Gastrocnemius medialis (tissue), 4 donors: ENCODE measurements around the gene TNIK. TPM values are rescaled to one million over a fixed set of nuclear protein-coding genes. Genes with fewer than 3 reads are reported as not detected.
A peak's percentile ranks its signal among the peaks of the same experiment; 100 is the strongest.

Experiments
- ATAC-seq, 2 donors: fragments of 150-250 bp; one replicate each; pipeline ENCODE4 v1.9.1; 2016
- DNase-seq, 2 donors: peaks; one replicate each; pipeline ENCODE4 v3.0.0-alpha.2; 2019
- H3K27ac ChIP-seq, 4 donors: fragments of 200-600 bp; sonication (generic); 1 replicate in 1 of 4; 2 replicates in 3 of 4; pipeline ENCODE4 v1.5.1; 2016 to 2018; ENCODE audit warnings: mild to moderate bottlenecking in 2 of 4, moderate library complexity in 1 of 4
- H3K27me3 ChIP-seq, 3 donors: fragments of 200-600 bp; sonication (generic) in 2 of 3; 1 replicate in 1 of 3; 2 replicates in 2 of 3; pipeline versions ENCODE4 v1.5.1 to v1.6.0; 2016 to 2019; ENCODE audit warnings: mild to moderate bottlenecking in 1 of 3, moderate library complexity in 1 of 3
- H3K36me3 ChIP-seq, 2 donors: fragments of 200-600 bp; sonication (generic) in 1 of 2; one replicate each; pipeline ENCODE4 v1.5.1; 2017 to 2018
- H3K4me1 ChIP-seq, 2 donors: fragments of 200-600 bp; sonication (generic) in 1 of 2; one replicate each; pipeline ENCODE4 v1.5.1; 2016 to 2017; ENCODE audit warnings: mild to moderate bottlenecking in 2 of 2
- H3K4me3 ChIP-seq, 4 donors: fragments of 200-600 bp; sonication (generic) in 3 of 4; 1 replicate in 1 of 4; 2 replicates in 3 of 4; pipeline ENCODE4 v1.5.1; 2016 to 2019; ENCODE audit warnings: mild to moderate bottlenecking in 2 of 4
- H3K9me3 ChIP-seq, 3 donors: fragments of 200-600 bp; sonication (generic) in 2 of 3; 1 replicate in 1 of 3; 2 replicates in 2 of 3; pipeline ENCODE4 v1.5.1; 2016 to 2019
- POLR2A ChIP-seq, 2 donors: fragments of 450-650 bp; IDR thresholded peaks; one replicate each; pipeline ENCODE4 v1.6.1; 2017; ENCODE audit warnings: antibody characterized with exemption in 2 of 2, mild to moderate bottlenecking in 2 of 2, moderate library complexity in 2 of 2
- in situ Hi-C, 4 donors: fragments of 200-750 bp; cut with MboI; loops; one replicate each; pipeline versions ENCODE4 v1.15.0 to v1.8.0; 2017; ENCODE audit warnings: low sequenced_read_pairs in 4 of 4
- intact Hi-C: fragments of 100-400 bp; cut with DNase I; formaldehyde crosslinking; loops from one replicate; pipeline ENCODE4 v1.15.1; 2023; ENCODE audit warnings: low total_unique reads
- total RNA-seq, 4 donors: library from RNA; depleted of rRNA; stranded (reverse); fragments of >200 nt; gene quantifications; one replicate each; pipeline versions ENCODE4 v1.1.0 to v1.2.3, GENCODE V29; 2016
- TF ChIP-seq, protein P1 (sequence below), 5 experiments: fragments of 450-650 bp in 3 of 5; fragments of 200-600 bp in 2 of 5; sonication (generic) in 2 of 5; IDR thresholded peaks in 4 of 5; conservative IDR thresholded peaks in 1 of 5; 1 replicate in 4 of 5; 2 replicates in 1 of 5; pipeline ENCODE4 v1.5.1; 2016 to 2019; ENCODE audit warnings: antibody characterized with exemption in 5 of 5, mild to moderate bottlenecking in 3 of 5, moderate library complexity in 3 of 5

The TNIK gene
- total RNA-seq, 4 donors from 2014 or later = 5.2 to 19.7 (median 10.6) TPM

DNA sequence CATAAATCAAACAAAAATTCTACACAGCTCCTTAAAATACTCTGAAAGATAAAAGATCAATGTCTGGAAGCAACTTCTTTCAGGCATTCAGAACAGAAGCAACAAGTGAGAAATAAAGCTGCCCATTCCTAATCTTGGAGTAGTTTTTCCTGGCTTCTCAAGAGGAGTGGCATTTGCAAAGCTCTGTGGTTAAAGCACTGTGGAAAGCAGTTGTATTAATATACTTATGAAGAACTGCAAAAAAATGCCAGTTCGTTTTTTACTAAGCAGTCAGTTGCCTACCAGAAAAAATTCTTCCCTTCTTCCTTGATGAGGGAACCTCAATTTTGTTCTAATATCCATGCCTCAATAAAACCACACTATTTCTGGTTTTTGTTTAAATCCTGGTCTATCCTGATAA, 197.8 kb downstream of the TNIK start:
- intact Hi-C loops (no loop called here), in situ Hi-C loops (no loop called here)
- peaks cover 35 to 37% of the 10 kb centered on the region in 2 donors for H3K4me1 ChIP-seq
- no peaks in the 10 kb centered on the region for H3K9me3 ChIP-seq
- DNase-seq (no peak), ATAC-seq (no peak)
- H3K27me3 ChIP-seq = no peaks in the 10 kb centered on the region
- H3K36me3 ChIP-seq = no peaks in the 10 kb centered on the region
- no peak overlapping the region for H3K27ac ChIP-seq
- no peak overlapping the region for H3K4me3 ChIP-seq
- TF ChIP-seq, protein P1, sequence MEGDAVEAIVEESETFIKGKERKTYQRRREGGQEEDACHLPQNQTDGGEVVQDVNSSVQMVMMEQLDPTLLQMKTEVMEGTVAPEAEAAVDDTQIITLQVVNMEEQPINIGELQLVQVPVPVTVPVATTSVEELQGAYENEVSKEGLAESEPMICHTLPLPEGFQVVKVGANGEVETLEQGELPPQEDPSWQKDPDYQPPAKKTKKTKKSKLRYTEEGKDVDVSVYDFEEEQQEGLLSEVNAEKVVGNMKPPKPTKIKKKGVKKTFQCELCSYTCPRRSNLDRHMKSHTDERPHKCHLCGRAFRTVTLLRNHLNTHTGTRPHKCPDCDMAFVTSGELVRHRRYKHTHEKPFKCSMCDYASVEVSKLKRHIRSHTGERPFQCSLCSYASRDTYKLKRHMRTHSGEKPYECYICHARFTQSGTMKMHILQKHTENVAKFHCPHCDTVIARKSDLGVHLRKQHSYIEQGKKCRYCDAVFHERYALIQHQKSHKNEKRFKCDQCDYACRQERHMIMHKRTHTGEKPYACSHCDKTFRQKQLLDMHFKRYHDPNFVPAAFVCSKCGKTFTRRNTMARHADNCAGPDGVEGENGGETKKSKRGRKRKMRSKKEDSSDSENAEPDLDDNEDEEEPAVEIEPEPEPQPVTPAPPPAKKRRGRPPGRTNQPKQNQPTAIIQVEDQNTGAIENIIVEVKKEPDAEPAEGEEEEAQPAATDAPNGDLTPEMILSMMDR (IDR thresholded peaks at IDR 0.05 in 4 of 5, conservative IDR thresholded peaks at IDR 0.05 in 1 of 5) = no peak
- no peak for TF ChIP-seq POLR2A (IDR thresholded peaks at IDR 0.05)

DNA sequence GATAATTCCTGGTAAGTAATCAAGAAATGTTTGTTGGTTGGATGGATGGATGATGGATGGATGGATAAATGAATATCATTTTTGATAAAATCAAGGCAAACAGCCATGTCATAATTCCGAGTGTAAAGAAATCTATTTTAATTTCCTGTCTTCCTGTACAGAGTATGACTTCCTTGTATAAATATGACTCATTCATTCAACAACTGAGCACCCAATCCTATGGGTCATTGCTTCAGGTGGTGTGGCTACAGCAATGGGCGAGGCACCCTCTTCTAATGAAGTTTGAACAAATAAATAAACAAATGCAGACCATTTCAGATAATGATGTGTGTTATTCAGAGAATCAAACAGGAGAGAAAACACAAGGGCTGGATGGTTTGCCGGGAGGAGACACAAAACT, 198.7 kb downstream of the TNIK start:
- Histone ChIP-seq H3K27ac (no peak overlapping the region), H3K36me3 (no peaks in the 10 kb centered on the region), H3K9me3 (no peaks in the 10 kb centered on the region), H3K4me1 (peaks cover 28 to 32% of the 10 kb centered on the region in 2 donors), H3K4me3 (no peak overlapping the region), H3K27me3 (no peaks in the 10 kb centered on the region)
- in situ Hi-C loops (no loop called here), intact Hi-C loops (no loop called here)
- no peak for DNase-seq
- no peak for TF ChIP-seq POLR2A (IDR thresholded peaks at IDR 0.05)
- TF ChIP-seq, protein P1 (IDR thresholded peaks at IDR 0.05 in 4 of 5, conservative IDR thresholded peaks at IDR 0.05 in 1 of 5) = no peak
- ATAC-seq = no peak

DNA sequence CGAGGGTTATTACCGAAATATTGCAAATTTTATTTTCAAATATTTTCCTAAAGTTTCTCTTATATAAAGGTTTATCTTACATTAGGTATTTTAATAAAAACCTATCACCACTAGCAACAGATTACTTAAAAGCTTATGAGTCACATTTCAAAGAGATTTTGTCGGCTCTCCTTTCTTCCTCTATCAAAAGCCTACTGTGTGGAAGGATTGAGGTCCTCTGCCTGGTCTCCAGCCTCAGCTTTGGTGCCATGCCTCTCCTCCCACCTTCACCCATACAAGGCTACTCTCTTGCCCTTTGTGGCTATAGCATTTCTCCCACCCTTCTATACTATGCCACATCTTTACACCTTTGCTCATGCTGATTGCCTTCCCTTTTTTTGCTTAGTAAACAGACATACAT, 199.3 kb downstream of the TNIK start:
- no peaks in the 10 kb centered on the region for H3K36me3 ChIP-seq
- in situ Hi-C loops = no loop called here
- H3K9me3 ChIP-seq = no peaks in the 10 kb centered on the region
- intact Hi-C loops = no loop called here
- DNase-seq = no peak
- ATAC-seq = no peak
- no peaks in the 10 kb centered on the region for H3K27me3 ChIP-seq
- peaks cover 22 to 29% of the 10 kb centered on the region in 2 donors for H3K4me1 ChIP-seq
- no peak overlapping the region for H3K27ac ChIP-seq
- H3K4me3 ChIP-seq = no peak overlapping the region
- no peak for TF ChIP-seq POLR2A (IDR thresholded peaks at IDR 0.05)
- TF ChIP-seq, protein P1 (IDR thresholded peaks at IDR 0.05 in 4 of 5, conservative IDR thresholded peaks at IDR 0.05 in 1 of 5) = no peak

DNA sequence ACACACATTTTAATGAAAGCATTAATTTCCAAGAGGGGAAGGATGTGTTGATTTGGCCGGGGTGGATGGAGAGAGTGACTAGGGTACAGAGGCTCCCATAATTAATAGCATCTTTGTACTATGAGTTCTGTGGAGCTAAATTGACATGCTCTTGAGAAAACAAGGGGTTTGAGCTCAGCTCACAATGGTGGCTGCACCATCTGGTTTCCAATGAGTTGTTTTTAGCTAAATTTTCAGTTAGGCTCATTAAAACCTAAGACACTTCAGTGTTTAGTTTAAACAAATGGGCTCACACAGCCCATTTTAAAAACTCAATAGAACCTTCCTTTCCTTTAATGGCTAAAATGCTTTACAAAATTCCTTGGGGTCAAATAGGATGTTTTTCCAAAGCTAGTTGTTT, 199.7 kb downstream of the TNIK start:
- no peak overlapping the region for H3K4me3 ChIP-seq
- intact Hi-C loops (no loop called here), in situ Hi-C loops (no loop called here)
- peaks cover 19 to 29% of the 10 kb centered on the region in 2 donors for H3K4me1 ChIP-seq
- H3K9me3 ChIP-seq = no peaks in the 10 kb centered on the region
- no peaks in the 10 kb centered on the region for H3K27me3 ChIP-seq
- H3K27ac ChIP-seq = peak overlapping the region in 2 of 4 donors; percentile 79 to 81
- no peaks in the 10 kb centered on the region for H3K36me3 ChIP-seq
- no peak for ATAC-seq
- no peak for DNase-seq
- TF ChIP-seq, protein P1 (IDR thresholded peaks at IDR 0.05 in 4 of 5, conservative IDR thresholded peaks at IDR 0.05 in 1 of 5) = no peak
- no peak for TF ChIP-seq POLR2A (IDR thresholded peaks at IDR 0.05)

DNA sequence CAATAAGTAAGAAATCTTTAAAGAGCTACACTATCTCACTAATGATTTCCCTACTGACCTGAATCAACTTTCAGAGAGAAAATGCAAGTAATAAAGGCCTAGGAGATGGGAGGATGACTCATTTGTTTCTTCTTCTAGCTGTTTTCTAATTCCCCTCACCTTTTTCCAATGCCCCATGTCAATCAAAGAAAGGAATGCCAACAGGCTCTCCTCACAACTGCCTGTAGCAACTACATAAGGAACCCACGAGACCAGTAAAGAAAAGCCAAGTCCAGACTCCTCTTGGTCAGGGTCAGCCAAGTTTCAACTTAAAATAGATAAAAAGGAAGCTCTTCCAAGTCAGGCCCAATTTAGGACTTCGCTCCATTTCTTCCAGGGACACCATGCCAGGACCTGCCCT, 201.9 kb downstream of the TNIK start:
- H3K36me3 ChIP-seq = no peaks in the 10 kb centered on the region
- no peaks in the 10 kb centered on the region for H3K9me3 ChIP-seq
- in situ Hi-C loops = no loop called here
- peaks cover 19 to 29% of the 10 kb centered on the region in 2 donors for H3K4me1 ChIP-seq
- no peak overlapping the region for H3K4me3 ChIP-seq
- no peaks in the 10 kb centered on the region for H3K27me3 ChIP-seq
- DNase-seq = peak; percentile 63 to 74
- peak; percentile 84 to 94 for ATAC-seq
- peak overlapping the region; percentile 74 to 81 (median 80) for H3K27ac ChIP-seq
- intact Hi-C loops = loop anchor here (1.0 to 5.0 kb wide), 2 partner anchors 61 to 63 kb away; no protein-coding TSS in a partner anchor
- TF ChIP-seq, protein P1 (IDR thresholded peaks at IDR 0.05 in 4 of 5, conservative IDR thresholded peaks at IDR 0.05 in 1 of 5) = no peak
- TF ChIP-seq POLR2A (IDR thresholded peaks at IDR 0.05) = no peak
